Neuron (in vitro differentiated cells): ENCODE data around the gene MTERF4.
A peak's percentile ranks its signal among the peaks of the same experiment; 100 is the strongest.
"Not testable (repeated sequence)": the region's sequence is repeated elsewhere in the genome, so short reads cannot be mapped to it uniquely, and the experiment has no call there.

Experiments
- H2AFZ ChIP-seq: one replicate; pipeline ENCODE4 v1.6.1; 2013; ENCODE audit warnings: low read depth, mild to moderate bottlenecking, inconsistent platforms, low read length, moderate library complexity
- H3K27me3 ChIP-seq: one replicate; pipeline ENCODE4 v1.6.1; 2013; ENCODE audit warnings: low read length; ENCODE audit not compliant: insufficient read depth
- H3K36me3 ChIP-seq: one replicate; pipeline ENCODE4 v1.6.1; 2013; ENCODE audit warnings: low read length; ENCODE audit not compliant: insufficient read depth
- H3K4me1 ChIP-seq: one replicate; pipeline ENCODE4 v1.6.1; 2013; ENCODE audit warnings: low read length; ENCODE audit not compliant: insufficient read depth
- H3K4me3 ChIP-seq: 2 replicates; pipeline ENCODE4 v1.5.1; 2013; ENCODE audit warnings: mild to moderate bottlenecking, low read length, moderate library complexity
- H3K9me3 ChIP-seq: one replicate; pipeline ENCODE4 v1.6.1; 2013; ENCODE audit warnings: low read length

The MTERF4 gene

GRCh38 chr2:241112592-241112991, 10.5 kb upstream of the MTERF4 start:
- Histone ChIP-seq H3K27me3 (no peaks in the 10 kb centered on the region), H2AFZ (no peak overlapping the region), H3K4me1 (no peaks in the 10 kb centered on the region), H3K4me3 (no peak overlapping the region), H3K9me3 (no peaks in the 10 kb centered on the region), H3K36me3 (peaks cover 40% of the 10 kb centered on the region)

GRCh38 chr2:241112046-241112445, 10.0 kb upstream of the MTERF4 start:
- Histone ChIP-seq H3K36me3 (peaks cover 44% of the 10 kb centered on the region), H3K27me3 (no peaks in the 10 kb centered on the region), H3K9me3 (no peaks in the 10 kb centered on the region)

GRCh38 chr2:241111440-241111805, 9.3 kb upstream of the MTERF4 start:
- Histone ChIP-seq H3K4me1 (no peaks in the 10 kb centered on the region), H3K4me3 (no peak overlapping the region), H3K9me3 (no peaks in the 10 kb centered on the region), H2AFZ (no peak overlapping the region), H3K27me3 (no peaks in the 10 kb centered on the region), H3K36me3 (peaks cover 48% of the 10 kb centered on the region)

More at GRCh38 chr2:241112046-241112445, 10.0 kb upstream of the MTERF4 start:
- no peak overlapping the region for H2AFZ ChIP-seq
- H3K4me1 ChIP-seq = no peaks in the 10 kb centered on the region
- H3K4me3 ChIP-seq = no peak overlapping the region

DNA sequence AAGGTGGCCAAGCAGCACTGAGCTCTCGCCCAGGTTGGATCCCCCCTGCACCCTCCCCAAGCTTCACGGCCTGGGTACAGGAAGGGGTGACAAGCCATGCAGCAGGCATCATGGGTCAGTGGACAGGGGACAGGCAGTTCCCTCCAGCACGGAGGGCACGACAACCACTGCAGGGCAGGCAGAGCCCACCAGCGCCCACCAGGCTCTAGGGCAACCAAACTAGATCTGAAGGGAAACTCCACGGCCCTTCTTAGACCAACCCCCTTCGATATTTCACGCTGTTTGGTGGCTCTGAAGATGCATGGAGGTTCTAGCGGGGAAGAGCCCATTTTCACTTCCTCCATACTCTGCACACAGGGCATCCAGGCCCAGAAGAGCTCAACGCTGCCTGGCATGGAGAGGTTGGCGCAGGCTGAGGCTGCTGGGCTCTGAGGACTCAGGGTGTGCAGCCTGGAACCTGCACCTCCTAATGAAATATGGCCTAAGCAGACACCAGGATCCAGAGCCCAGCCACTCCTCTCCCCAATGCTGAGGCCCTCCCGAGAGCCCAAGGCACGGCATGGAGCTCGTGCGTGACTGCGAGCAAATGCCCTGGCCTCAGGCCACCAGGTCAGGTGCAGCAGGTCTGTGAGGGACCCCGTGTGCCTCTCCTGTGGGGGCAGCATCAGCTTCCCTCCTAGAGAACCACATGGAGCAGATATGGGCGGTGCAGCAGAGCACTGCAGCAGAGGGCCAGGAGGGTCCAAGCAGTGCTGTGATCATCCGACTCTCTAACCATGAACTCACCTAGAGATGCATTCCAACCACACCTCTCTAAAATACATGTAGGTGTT, 8.7 kb upstream of the MTERF4 start:
- Histone ChIP-seq H3K9me3 (no peaks in the 10 kb centered on the region), H3K4me3 (no peak overlapping the region), H2AFZ (no peak overlapping the region), H3K4me1 (no peaks in the 10 kb centered on the region), H3K36me3 (peaks cover 47% of the 10 kb centered on the region), H3K27me3 (no peaks in the 10 kb centered on the region)

DNA sequence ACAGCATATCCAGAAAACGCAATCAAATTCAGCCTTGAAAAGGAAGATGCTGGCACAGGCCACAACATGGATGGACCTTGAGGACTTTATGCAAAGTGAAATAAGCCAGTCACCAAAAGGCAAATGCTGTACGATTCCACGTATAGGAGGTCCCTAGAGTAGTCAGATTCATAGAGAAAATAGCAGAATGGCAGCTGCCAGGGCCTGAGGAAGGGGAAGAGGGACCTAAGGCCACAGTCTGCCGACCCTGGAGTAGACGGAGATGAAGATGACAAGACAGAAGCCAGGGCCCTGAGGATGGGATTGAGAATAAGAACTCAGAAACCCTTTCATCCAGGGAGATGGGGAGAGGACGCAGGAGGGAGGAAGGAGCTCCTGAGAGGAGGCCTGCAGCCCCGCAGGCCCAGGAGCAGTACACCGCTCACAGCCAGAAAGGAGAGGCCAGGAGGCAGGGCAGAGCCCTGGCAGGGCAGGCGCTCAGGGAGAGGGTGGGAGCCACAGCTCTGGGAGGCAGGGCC, 8.1 kb upstream of the MTERF4 start:
- Histone ChIP-seq H3K9me3 (no peaks in the 10 kb centered on the region), H3K4me1 (no peaks in the 10 kb centered on the region), H3K4me3 (no peak overlapping the region), H3K27me3 (no peaks in the 10 kb centered on the region), H3K36me3 (peaks cover 42% of the 10 kb centered on the region), H2AFZ (no peak overlapping the region)

DNA sequence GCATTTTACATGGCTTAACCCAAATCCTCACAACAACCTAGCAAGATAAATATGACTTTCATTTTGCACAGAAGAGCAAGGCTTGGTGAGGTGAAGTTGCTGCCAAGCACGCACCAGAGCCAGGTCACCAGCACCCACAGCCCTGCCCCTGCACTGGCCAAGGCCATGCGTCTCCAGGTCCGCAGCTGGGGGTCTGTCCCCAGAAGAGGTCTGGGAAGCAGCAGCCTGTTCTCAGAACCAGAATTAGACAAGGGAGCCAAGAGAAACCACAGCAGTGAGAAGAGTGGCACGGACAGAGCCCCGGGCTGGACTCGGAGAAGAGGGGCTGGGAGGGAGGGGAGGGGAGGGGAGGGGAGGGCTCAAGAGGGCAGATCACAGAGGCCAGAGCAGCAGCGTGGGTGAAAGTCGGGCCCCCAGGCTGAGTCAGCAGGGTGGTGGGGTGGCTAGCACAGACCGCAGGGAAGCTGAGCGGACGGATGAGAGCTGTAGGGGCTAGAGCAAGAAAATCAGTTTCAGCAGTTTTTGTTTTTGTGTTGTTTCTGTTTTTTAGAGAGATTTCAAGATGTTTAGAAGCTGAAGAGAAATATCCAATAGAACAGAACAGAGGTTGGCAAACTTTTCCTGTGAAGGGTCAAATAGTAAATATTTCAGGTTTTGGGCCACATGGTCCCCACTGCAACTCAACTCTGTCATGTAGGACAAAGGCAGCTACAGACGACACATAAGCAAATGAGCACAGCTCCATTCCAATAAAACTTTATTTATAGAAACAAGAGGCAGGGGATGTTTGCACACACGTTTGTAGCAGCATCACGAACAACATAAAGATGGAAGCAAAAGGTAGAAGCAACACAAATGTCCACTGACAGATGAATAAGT, 7.4 kb upstream of the MTERF4 start:
- Histone ChIP-seq H3K4me1 (no peaks in the 10 kb centered on the region), H3K4me3 (no peak overlapping the region), H3K27me3 (no peaks in the 10 kb centered on the region), H2AFZ (no peak overlapping the region), H3K36me3 (peaks cover 35% of the 10 kb centered on the region), H3K9me3 (no peaks in the 10 kb centered on the region)

GRCh38 chr2:241108271-241109209, 6.5 kb upstream of the MTERF4 start:
- H3K36me3 ChIP-seq = peaks cover 26% of the 10 kb centered on the region

DNA sequence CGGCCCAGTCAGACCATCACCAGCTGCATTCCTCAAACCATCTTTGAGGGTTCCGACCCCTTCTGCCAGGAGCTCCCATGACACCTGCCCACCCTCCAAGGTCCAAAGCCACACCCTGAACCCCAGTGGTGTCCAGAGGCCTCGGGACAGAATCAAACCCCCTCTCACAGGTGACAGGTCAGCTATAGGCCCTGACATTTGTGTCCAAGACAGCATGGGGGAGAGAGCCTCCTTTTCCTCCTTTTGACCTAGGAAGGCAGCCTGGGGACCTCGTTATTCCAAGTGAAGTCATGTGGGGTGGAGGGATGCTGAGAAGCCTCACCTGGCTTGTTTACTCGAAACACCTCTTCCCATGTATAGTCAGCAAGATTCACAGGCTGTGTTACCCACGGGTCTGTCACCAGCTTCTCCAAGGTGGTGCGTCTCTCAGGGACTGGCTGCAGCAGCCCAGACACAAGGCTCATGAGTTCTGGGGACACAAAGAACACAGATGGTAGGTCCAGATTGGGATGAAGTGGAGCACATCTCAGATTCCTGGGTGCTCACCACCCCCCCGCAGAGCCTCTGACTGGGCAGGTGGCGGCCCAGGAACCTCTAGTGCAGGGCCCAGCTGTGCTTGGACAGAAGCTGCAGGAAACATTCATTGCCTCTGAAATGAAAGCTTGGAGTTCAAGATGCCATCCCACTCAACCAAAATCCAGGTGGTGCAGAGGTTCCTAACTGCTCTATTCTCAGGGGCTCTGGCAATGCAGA, 5.1 kb upstream of the MTERF4 start:
- no peak overlapping the region for H2AFZ ChIP-seq
- H3K4me1 ChIP-seq = peaks cover 6% of the 10 kb centered on the region
- no peak overlapping the region for H3K4me3 ChIP-seq
- H3K9me3 ChIP-seq = no peaks in the 10 kb centered on the region
- H3K36me3 ChIP-seq = peaks cover 25% of the 10 kb centered on the region
- no peaks in the 10 kb centered on the region for H3K27me3 ChIP-seq

More at GRCh38 chr2:241108271-241109209, 6.5 kb upstream of the MTERF4 start:
- no peak overlapping the region for H2AFZ ChIP-seq
- H3K9me3 ChIP-seq = no peaks in the 10 kb centered on the region
- no peak overlapping the region for H3K4me3 ChIP-seq
- H3K27me3 ChIP-seq = no peaks in the 10 kb centered on the region
- H3K4me1 ChIP-seq = peaks cover under 1% of the 10 kb centered on the region

GRCh38 chr2:241105641-241106040, 3.6 kb upstream of the MTERF4 start:
- Histone ChIP-seq H3K4me1 (peaks cover 15% of the 10 kb centered on the region), H3K27me3 (no peaks in the 10 kb centered on the region), H2AFZ (no peak overlapping the region)

GRCh38 chr2:241104611-241105010, 2.5 kb upstream of the MTERF4 start:
- H3K36me3 ChIP-seq = peaks cover 30% of the 10 kb centered on the region
- not testable (repeated sequence) for H3K9me3 ChIP-seq, H3K27me3 ChIP-seq, H2AFZ ChIP-seq, H3K4me3 ChIP-seq
- H3K4me1 ChIP-seq = peaks cover 16% of the 10 kb centered on the region

More at GRCh38 chr2:241105641-241106040, 3.6 kb upstream of the MTERF4 start:
- no peaks in the 10 kb centered on the region for H3K9me3 ChIP-seq
- H3K4me3 ChIP-seq = no peak overlapping the region
- H3K36me3 ChIP-seq = peaks cover 28% of the 10 kb centered on the region

GRCh38 chr2:241103176-241103595, 1.1 kb upstream of the MTERF4 start:
- H3K4me1 ChIP-seq = peaks cover 16% of the 10 kb centered on the region
- no peaks in the 10 kb centered on the region for H3K9me3 ChIP-seq
- peak overlapping the region; percentile 94 for H3K4me3 ChIP-seq
- no peaks in the 10 kb centered on the region for H3K27me3 ChIP-seq
- H2AFZ ChIP-seq = peak overlapping the region; percentile 99
- H3K36me3 ChIP-seq = peaks cover 38% of the 10 kb centered on the region

GRCh38 chr2:241099246-241099645, 2.8 kb downstream of the MTERF4 start:
- Histone ChIP-seq H2AFZ (no peak overlapping the region), H3K27me3 (no peaks in the 10 kb centered on the region), H3K36me3 (peaks cover 49% of the 10 kb centered on the region), H3K4me1 (peaks cover 16% of the 10 kb centered on the region), H3K9me3 (no peaks in the 10 kb centered on the region), H3K4me3 (no peak overlapping the region)
